ENCODE data around the gene LRP2BP. TPM values are rescaled to one million over a fixed set of nuclear protein-coding genes. Genes with fewer than 3 reads are reported as not detected.

The LRP2BP gene
- total and polyA plus RNA-seq, 12 donors, result 1.0 to 6.1 (median 2.3) TPM

- TF ChIP-seq CTCF (IDR thresholded peaks at IDR 0.05), result no peak
- Histone ChIP-seq H3K27ac (no peak overlapping the region), H3K4me3 (no peak overlapping the region), H3K36me3 (peaks cover 0 to 52% (median 4%) of the 10 kb centered on the region in 9 donors), H3K27me3 (no peaks in the 10 kb centered on the region), H3K9me3 (peaks cover 0 to 12% (median 2%) of the 10 kb centered on the region in 11 donors), H3K4me1 (peaks cover 0 to 30% (median 12%) of the 10 kb centered on the region in 9 donors)
- 68 to 72% methylated on average over 2 of the region's 2 CpGs for WGBS, 2 donors
- no peak for DNase-seq
- no peak for ATAC-seq
- intact Hi-C loops (cut with DNase I), result no loop called here
These were observed 54.3 kb downstream of the LRP2BP start for GRCh38 chr4:185341377-185341776.

- peaks cover 0 to 51% (median 4%) of the 10 kb centered on the region in 9 donors for H3K36me3 ChIP-seq
- intact Hi-C loops (cut with DNase I), result no loop called here
- no peak for TF ChIP-seq CTCF (IDR thresholded peaks at IDR 0.05)
- H3K27ac ChIP-seq, result no peak overlapping the region
- ATAC-seq (no peak), DNase-seq (no peak)
- H3K4me1 ChIP-seq, result peaks cover 0 to 24% (median 8%) of the 10 kb centered on the region in 9 donors
- WGBS, 2 donors, result 84 to 87% methylated on average over 3 of the region's 3 CpGs
- no peak overlapping the region for H3K4me3 ChIP-seq
- peaks cover 0 to 12% (median 2%) of the 10 kb centered on the region in 11 donors for H3K9me3 ChIP-seq
- no peaks in the 10 kb centered on the region for H3K27me3 ChIP-seq
These were observed 55.8 kb downstream of the LRP2BP start for GRCh38 chr4:185339941-185340340.

- Histone ChIP-seq H3K4me3 (no peak overlapping the region), H3K27me3 (no peaks in the 10 kb centered on the region), H3K9me3 (peaks cover 0 to 12% (median 2%) of the 10 kb centered on the region in 11 donors), H3K36me3 (peaks cover 0 to 29% (median 0%) of the 10 kb centered on the region in 9 donors), H3K4me1 (no peaks in the 10 kb centered on the region), H3K27ac (no peak overlapping the region)
- no peak for ATAC-seq
- no peak for DNase-seq
- TF ChIP-seq CTCF (IDR thresholded peaks at IDR 0.05), result no peak
- intact Hi-C loops (cut with DNase I), result no loop called here
- 94 to 95% methylated on average over 1 of the region's 1 CpG for WGBS, 2 donors
These were observed 60.1 kb downstream of the LRP2BP start for GRCh38 chr4:185335579-185335978.

- Histone ChIP-seq H3K36me3 (peaks cover 0 to 16% (median 0%) of the 10 kb centered on the region in 9 donors), H3K27me3 (no peaks in the 10 kb centered on the region), H3K9me3 (peaks cover 0 to 16% (median 2%) of the 10 kb centered on the region in 11 donors), H3K4me1 (no peaks in the 10 kb centered on the region), H3K27ac (no peak overlapping the region), H3K4me3 (no peak overlapping the region)
- 90 to 92% methylated on average over 4 of the region's 4 CpGs for WGBS, 2 donors
- no peak for DNase-seq
- intact Hi-C loops (cut with DNase I), result no loop called here
- ATAC-seq, result no peak
- TF ChIP-seq CTCF (IDR thresholded peaks at IDR 0.05), result no peak
These were observed 61.4 kb downstream of the LRP2BP start for GRCh38 chr4:185334326-185334725.
